Loucy (cell line): ENCODE results near the gene NPDC1.

Source experiments
- CTCF ChIP-seq: fragments of 200-600 bp; sonication (generic); conservative IDR thresholded peaks from 2 replicates; pipeline ENCODE4 v1.5.1; 2014; ENCODE audit warnings: mild to moderate bottlenecking, antibody characterized with exemption, low read length
- EZH2phosphoT487 ChIP-seq: fragments of 200-600 bp; IDR thresholded peaks from 2 replicates; pipeline ENCODE4 v1.6.1; 2018; ENCODE audit warnings: antibody characterized with exemption, mild to moderate bottlenecking, moderate library complexity, borderline replicate concordance

GRCh38 chr9:137017071-137017470 is 28.9 kb downstream of the NPDC1 start:
- TF ChIP-seq CTCF = no peak
- no peak for TF ChIP-seq EZH2phosphoT487
